GM23248 (cell line): ENCODE results near the gene PLXND1. TPM values are rescaled to one million over a fixed set of nuclear protein-coding genes. Genes with fewer than 3 reads are reported as not detected.

Experiments used
- DNase-seq: peaks from one replicate; pipeline ENCODE4 v3.0.0-alpha.2; 2015
- H2AFZ ChIP-seq: fragments of 200-600 bp; sonication (generic); 2 replicates; pipeline ENCODE4 v1.6.1; 2016; ENCODE audit warnings: antibody characterized with exemption
- H3F3A ChIP-seq: fragments of 200-600 bp; sonication (generic); 2 replicates; pipeline ENCODE4 v1.6.1; 2016; ENCODE audit warnings: mild to moderate bottlenecking, antibody characterized with exemption, mixed run types; ENCODE audit not compliant: insufficient read depth
- H3K27ac ChIP-seq: fragments of 200-600 bp; sonication (generic); 2 replicates; pipeline ENCODE4 v1.5.1; 2016; ENCODE audit warnings: mild to moderate bottlenecking
- H3K27me3 ChIP-seq: fragments of 200-600 bp; sonication (generic); replicated peaks from 2 replicates; pipeline ENCODE4 v1.6.1; 2016; ENCODE audit warnings: mild to moderate bottlenecking; ENCODE audit not compliant: insufficient read depth
- H3K36me3 ChIP-seq: fragments of 200-600 bp; sonication (generic); 2 replicates; pipeline ENCODE4 v1.6.1; 2016; ENCODE audit warnings: low read depth, mild to moderate bottlenecking
- H3K4me1 ChIP-seq: fragments of 200-600 bp; sonication (generic); 2 replicates; pipeline ENCODE4 v1.6.1; 2016; ENCODE audit warnings: mild to moderate bottlenecking; ENCODE audit not compliant: insufficient read depth
- H3K4me2 ChIP-seq: fragments of 200-600 bp; sonication (generic); one replicate; pipeline ENCODE4 v1.6.1; 2016; ENCODE audit warnings: mild to moderate bottlenecking; ENCODE audit not compliant: unreplicated experiment
- H3K4me3 ChIP-seq: fragments of 200-600 bp; sonication (generic); 2 replicates; pipeline ENCODE4 v1.5.1; 2016; ENCODE audit warnings: mild to moderate bottlenecking
- H3K79me2 ChIP-seq: fragments of 200-600 bp; sonication (generic); 2 replicates; pipeline ENCODE4 v1.6.1; 2016; ENCODE audit warnings: mild to moderate bottlenecking; ENCODE audit not compliant: insufficient read depth
- H3K9ac ChIP-seq: fragments of 200-600 bp; sonication (generic); 2 replicates; pipeline ENCODE4 v1.6.1; 2016; ENCODE audit warnings: mild to moderate bottlenecking
- H3K9me2 ChIP-seq: fragments of 200-600 bp; sonication (generic); 2 replicates; pipeline ENCODE4 v1.6.1; 2016; ENCODE audit warnings: mixed run types, mild to moderate bottlenecking, moderate library complexity; ENCODE audit not compliant: insufficient read depth
- H3K9me3 ChIP-seq: fragments of 200-600 bp; sonication (generic); one replicate; pipeline ENCODE4 v1.6.1; 2017; ENCODE audit warnings: low read depth
- H4K20me1 ChIP-seq: fragments of 200-600 bp; sonication (generic); 2 replicates; pipeline ENCODE4 v1.6.0; 2016; ENCODE audit not compliant: insufficient read depth
- EZH2 ChIP-seq: fragments of 200-600 bp; sonication (generic); IDR thresholded peaks from 2 replicates; pipeline ENCODE4 v1.6.1; 2018; ENCODE audit warnings: antibody characterized with exemption, mild to moderate bottlenecking; ENCODE audit not compliant: insufficient read depth, poor library complexity, severe bottlenecking
- EZH2phosphoT487 ChIP-seq: fragments of 200-600 bp; sonication (generic); IDR thresholded peaks from 2 replicates; pipeline ENCODE4 v1.6.1; 2018; ENCODE audit warnings: antibody characterized with exemption, moderate library complexity, mild to moderate bottlenecking, low read depth; ENCODE audit not compliant: insufficient read depth
- WGBS, 2 experiments: methylation state at CpG; one replicate each; pipeline ENCODE4 v1.1.6; 2015 to 2017; ENCODE audit warnings: low lambda C conversion rate in 2 of 2, low coverage in 1 of 2; ENCODE audit errors: missing lambda C conversion rate in 2 of 2; 5-methylcytosine and 5-hydroxymethylcytosine counted together
- in situ Hi-C: fragments of 300-500 bp; cut with MboI; formaldehyde crosslinking; loops from 2 replicates; pipeline ENCODE4 v1.15.0; 2020
- polyA plus RNA-seq: library from polyadenylated mRNA; unstranded; fragments of >200 nt; fragmentation: Nextera tagmentation; extraction: Ambion mirVana; gene quantifications from 2 replicates; pipeline ENCODE4 v1.2.1, GENCODE V29; 2016
- total RNA-seq: library from RNA; depleted of rRNA; stranded (reverse); fragments of >200 nt; shearing (Covaris generic); gene quantifications from 2 replicates; pipeline ENCODE4 v1.2.3, GENCODE V29; 2014; rRNA removed

The PLXND1 gene
- total RNA-seq: 67.2 and 83.0 TPM in 2 replicates
- polyA plus RNA-seq: 35.7 and 37.4 TPM in 2 replicates

DNA sequence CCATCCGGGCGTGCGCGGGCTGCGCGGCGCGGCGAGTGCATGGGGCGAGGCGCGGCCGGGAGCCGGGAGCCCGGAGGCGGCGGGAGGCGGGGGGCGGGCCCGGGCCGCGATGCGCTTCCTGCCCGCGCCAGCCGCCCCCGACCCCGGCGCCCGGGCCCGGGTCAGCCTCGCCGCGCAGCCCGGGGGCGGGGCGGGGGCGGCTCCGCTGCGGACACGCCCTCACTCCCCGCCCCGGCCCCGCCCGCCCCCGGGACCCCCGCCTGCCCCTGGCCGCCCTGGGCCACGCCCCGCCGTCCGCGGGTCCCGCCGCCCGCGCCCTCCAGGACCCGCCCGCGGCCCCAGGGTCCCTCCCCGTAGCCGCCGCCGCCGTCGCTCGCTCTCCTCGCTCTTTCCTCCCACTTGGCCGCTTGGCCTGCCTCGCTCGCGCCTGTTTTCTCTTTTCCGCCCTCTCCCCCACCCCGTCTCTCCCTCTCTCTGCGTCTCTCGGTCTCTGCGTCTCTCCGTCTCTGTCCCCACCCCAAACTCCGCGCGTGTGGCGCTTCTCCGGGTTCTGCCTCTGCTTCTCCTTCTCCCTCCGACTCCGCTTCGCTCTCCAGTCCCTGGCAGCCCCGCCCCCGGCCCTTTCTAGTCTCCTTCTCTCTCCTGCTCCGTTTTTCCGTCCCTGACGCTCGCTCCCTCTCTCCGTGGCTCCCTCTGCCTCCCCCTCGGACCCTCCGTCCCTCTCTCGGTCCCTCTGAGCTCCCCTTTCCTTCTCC is at the start of gene PLXND1:
TSS of gene PLXND1 (minus strand) at position 41 of the 755 bp plus-strand sequence. CDS start at position 4, 37 bp downstream.
- peak; percentile 80 for DNase-seq
- H2AFZ ChIP-seq: peak within 1 kb of the TSS; percentile 82
- no peaks in the 10 kb centered on the region for H4K20me1 ChIP-seq
- H3K27ac ChIP-seq: peak within 1 kb of the TSS; percentile 89
- H3K9me2 ChIP-seq: no peaks in the 10 kb centered on the region
- peak within 1 kb of the TSS; percentile 84 for H3K9ac ChIP-seq
- peak within 1 kb of the TSS; percentile 92 for H3K4me2 ChIP-seq
- H3F3A ChIP-seq: peaks cover 31% of the 10 kb centered on the region
- H3K79me2 ChIP-seq: peaks cover 39% of the 10 kb centered on the region
- in situ Hi-C loops: loop anchor here (10.0 kb wide), 1 partner anchor 112 kb away; no protein-coding TSS in a partner anchor
- H3K9me3 ChIP-seq: no peaks in the 10 kb centered on the region
- peak within 1 kb of the TSS; percentile 75 for H3K4me3 ChIP-seq
- H3K36me3 ChIP-seq: no peaks in the 10 kb centered on the region
- no peaks in the 10 kb centered on the region for H3K27me3 ChIP-seq
- TF ChIP-seq EZH2 (no peak), EZH2phosphoT487 (no peak)
- peaks cover 37% of the 10 kb centered on the region for H3K4me1 ChIP-seq
- whole genome bisulfite sequencing, 2 experiments: 0 to 2% methylated on average over 6 to 71 of the region's 96 CpGs

GRCh38 chr3:129655291-129655700 is 48.8 kb upstream of the PLXND1 start:
- WGBS, 2 experiments: 90% methylated on average over 4 of the region's 4 CpGs
- no peak overlapping the region for H3K27ac ChIP-seq
- no peak for TF ChIP-seq EZH2
- no peak for TF ChIP-seq EZH2phosphoT487
- in situ Hi-C loops: loop anchor here (10.0 kb wide), 1 partner anchor 170 kb away; no protein-coding TSS in a partner anchor
- no peaks in the 10 kb centered on the region for H3K36me3 ChIP-seq
- H2AFZ ChIP-seq: no peak overlapping the region
- H3K4me2 ChIP-seq: no peak overlapping the region
- H4K20me1 ChIP-seq: no peaks in the 10 kb centered on the region
- no peaks in the 10 kb centered on the region for H3K27me3 ChIP-seq
- no peak overlapping the region for H3K4me3 ChIP-seq
- peaks cover 25% of the 10 kb centered on the region for H3F3A ChIP-seq
- no peak for DNase-seq
- peaks cover 81% of the 10 kb centered on the region for H3K4me1 ChIP-seq
- no peaks in the 10 kb centered on the region for H3K9me2 ChIP-seq
- no peak overlapping the region for H3K9ac ChIP-seq
- H3K9me3 ChIP-seq: no peaks in the 10 kb centered on the region
- peaks cover 19% of the 10 kb centered on the region; the same call in 1 of the 2 replicates for H3K79me2 ChIP-seq

GRCh38 chr3:129654131-129654530 is 47.7 kb upstream of the PLXND1 start:
- Histone ChIP-seq H3K36me3 (no peaks in the 10 kb centered on the region), H3K9me3 (no peaks in the 10 kb centered on the region), H4K20me1 (no peaks in the 10 kb centered on the region), H3K9ac (no peak overlapping the region), H3K4me1 (peaks cover 86% of the 10 kb centered on the region), H3F3A (peaks cover 25% of the 10 kb centered on the region), H3K4me3 (no peak overlapping the region), H3K27ac (peak overlapping the region; percentile 45), H3K9me2 (no peaks in the 10 kb centered on the region), H3K79me2 (peaks cover 19% of the 10 kb centered on the region; the same call in 1 of the 2 replicates), H3K27me3 (no peaks in the 10 kb centered on the region), H2AFZ (no peak overlapping the region), H3K4me2 (peak overlapping the region; percentile 54)
- 33 to 59% methylated on average over 1 of the region's 1 CpG for WGBS, 2 experiments
- TF ChIP-seq EZH2phosphoT487: no peak
- no peak for TF ChIP-seq EZH2
- DNase-seq: peak; percentile 82
- in situ Hi-C loops: loop anchor here (10.0 kb wide), 1 partner anchor 171 kb away; no protein-coding TSS in a partner anchor

GRCh38 chr3:129653019-129653418 is 46.5 kb upstream of the PLXND1 start:
- H4K20me1 ChIP-seq: no peaks in the 10 kb centered on the region
- H3K9ac ChIP-seq: no peak overlapping the region
- in situ Hi-C loops: loop anchor here (10.0 kb wide), 1 partner anchor 172 kb away; no protein-coding TSS in a partner anchor
- H2AFZ ChIP-seq: no peak overlapping the region
- peaks cover 19% of the 10 kb centered on the region; the same call in 1 of the 2 replicates for H3K79me2 ChIP-seq
- H3K36me3 ChIP-seq: no peaks in the 10 kb centered on the region
- no peaks in the 10 kb centered on the region for H3K27me3 ChIP-seq
- no peak overlapping the region for H3K4me2 ChIP-seq
- no peaks in the 10 kb centered on the region for H3K9me3 ChIP-seq
- H3K27ac ChIP-seq: no peak overlapping the region
- no peaks in the 10 kb centered on the region for H3K9me2 ChIP-seq
- 96 to 97% methylated on average over 1 of the region's 1 CpG for WGBS, 2 experiments
- H3K4me1 ChIP-seq: peaks cover 77% of the 10 kb centered on the region
- H3F3A ChIP-seq: peaks cover 25% of the 10 kb centered on the region
- TF ChIP-seq EZH2phosphoT487: no peak
- no peak for TF ChIP-seq EZH2
- DNase-seq: no peak
- H3K4me3 ChIP-seq: no peak overlapping the region
